NCI-H1105 treated with DMSO at 0.1 percent for 48 hours (cell line): Measurements from ENCODE around the gene FAM83D.
A peak's percentile ranks its signal among the peaks of the same experiment; 100 is the strongest.

Experiments
- DNase-seq: peaks from one replicate; lab custom pipeline; 2025; lab: John Stamatoyannopoulos, UW

The FAM83D gene, protein sequence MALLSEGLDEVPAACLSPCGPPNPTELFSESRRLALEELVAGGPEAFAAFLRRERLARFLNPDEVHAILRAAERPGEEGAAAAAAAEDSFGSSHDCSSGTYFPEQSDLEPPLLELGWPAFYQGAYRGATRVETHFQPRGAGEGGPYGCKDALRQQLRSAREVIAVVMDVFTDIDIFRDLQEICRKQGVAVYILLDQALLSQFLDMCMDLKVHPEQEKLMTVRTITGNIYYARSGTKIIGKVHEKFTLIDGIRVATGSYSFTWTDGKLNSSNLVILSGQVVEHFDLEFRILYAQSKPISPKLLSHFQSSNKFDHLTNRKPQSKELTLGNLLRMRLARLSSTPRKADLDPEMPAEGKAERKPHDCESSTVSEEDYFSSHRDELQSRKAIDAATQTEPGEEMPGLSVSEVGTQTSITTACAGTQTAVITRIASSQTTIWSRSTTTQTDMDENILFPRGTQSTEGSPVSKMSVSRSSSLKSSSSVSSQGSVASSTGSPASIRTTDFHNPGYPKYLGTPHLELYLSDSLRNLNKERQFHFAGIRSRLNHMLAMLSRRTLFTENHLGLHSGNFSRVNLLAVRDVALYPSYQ

DNA sequence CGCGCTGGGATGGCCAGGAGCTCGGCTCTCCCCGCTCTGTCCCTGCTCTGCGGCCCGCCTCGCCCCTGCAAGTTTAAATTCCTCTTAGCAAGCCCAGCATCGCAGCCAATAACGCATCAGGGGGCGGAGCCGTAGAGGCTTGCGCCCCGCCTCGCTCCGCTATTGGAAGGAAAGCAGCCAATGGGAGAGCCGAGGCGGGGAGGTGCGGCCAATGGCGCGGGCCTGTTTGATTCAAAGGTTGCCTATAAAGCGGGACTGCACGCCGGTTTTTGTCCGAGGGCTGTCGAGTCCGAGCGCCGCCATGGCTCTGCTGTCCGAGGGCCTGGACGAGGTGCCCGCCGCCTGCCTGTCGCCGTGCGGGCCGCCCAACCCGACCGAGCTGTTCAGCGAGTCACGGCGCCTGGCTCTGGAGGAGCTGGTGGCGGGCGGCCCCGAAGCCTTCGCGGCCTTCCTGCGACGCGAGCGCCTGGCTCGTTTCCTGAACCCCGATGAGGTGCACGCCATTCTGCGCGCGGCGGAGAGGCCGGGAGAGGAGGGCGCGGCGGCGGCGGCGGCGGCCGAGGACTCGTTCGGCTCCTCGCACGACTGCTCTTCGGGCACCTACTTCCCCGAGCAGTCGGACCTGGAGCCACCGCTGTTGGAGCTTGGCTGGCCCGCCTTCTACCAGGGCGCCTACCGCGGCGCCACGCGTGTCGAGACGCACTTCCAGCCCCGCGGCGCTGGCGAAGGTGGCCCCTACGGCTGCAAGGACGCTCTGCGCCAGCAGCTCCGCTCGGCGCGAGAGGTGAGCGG lies at the start of gene FAM83D:
Gene FAM83D, plus strand, starts transcription at position 276 of the 792 bp plus-strand sequence. Its CDS starts 26 bp downstream, at position 302.
- DNase-seq: peak; percentile 99

DNA sequence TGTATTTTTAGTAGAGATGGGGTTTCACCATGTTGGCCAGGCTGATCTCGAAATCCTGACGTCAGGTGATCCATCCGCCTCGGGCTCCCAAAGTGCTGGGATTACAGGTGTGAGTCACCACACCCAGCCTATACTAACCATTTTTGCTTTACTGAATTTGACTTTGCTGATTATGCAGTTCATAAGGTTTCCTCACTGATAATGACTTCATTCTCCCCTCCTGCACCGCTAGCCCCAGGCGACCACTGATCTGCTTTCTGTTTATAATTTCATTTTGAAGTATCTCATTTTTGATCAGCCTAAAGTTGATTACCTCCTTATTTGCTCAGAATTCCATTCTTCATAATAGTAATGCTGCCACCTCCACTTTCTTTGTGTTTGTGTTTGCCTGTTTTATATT lies 48.7 kb upstream of the FAM83D start:
- DNase-seq: no peak

DNA sequence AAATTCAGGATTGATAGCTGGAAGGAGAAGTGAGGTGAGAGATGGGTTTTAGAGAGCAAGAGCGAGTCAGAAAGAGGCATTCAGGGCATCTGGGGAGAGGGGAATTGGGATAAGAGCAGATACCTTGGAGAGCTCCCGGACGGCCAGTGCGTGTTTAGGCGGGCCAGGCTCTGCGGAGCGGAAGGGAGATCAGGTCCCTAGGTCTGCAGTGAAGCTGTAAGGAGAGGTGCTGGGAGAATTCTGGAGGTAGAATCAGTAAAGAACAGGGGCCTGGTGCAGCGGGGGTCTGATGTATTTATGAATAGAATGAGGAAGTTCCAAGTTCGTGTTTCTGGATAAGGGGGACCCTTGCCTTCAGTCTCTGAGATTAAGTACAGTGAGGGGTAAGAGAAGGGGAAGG lies 47.4 kb upstream of the FAM83D start:
- no peak for DNase-seq

DNA sequence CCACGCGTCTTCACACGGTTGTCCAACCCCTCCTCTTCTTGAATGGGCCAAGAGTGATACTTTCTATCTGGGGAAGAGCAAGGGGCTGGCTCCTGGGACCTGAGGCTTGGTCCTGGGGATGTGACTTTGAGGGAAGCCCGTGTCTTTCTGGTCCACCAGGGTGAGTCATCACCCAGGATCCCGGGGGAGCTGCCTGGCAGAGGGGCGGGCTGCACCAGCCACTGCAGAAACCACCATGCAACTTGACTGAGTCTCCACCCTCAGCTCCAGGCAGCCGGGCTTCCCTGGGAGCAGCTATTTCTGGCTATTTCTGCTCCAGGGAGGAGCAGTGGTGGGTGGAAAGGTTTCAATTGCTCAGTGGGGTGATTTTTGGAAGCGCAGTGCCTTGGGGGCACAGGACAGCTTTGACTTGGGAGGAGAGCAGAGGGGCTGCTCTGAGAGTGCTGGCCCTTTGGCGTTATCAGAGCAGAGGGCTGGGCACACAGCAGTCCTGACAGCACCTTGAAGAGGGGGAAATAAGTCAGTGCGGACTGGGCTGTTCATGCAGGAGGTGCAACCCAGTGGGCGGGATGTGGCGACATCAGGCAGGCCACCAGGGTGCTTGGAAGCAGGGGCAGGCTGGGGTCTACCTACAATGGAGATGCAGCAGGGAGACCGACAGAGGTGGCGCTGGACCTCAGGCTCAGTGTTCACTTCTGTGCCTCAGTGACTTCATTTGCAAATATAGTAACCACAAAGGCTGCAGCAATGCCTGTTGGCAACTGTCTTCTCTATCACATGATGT lies 45.1 kb upstream of the FAM83D start:
- DNase-seq: no peak

DNA sequence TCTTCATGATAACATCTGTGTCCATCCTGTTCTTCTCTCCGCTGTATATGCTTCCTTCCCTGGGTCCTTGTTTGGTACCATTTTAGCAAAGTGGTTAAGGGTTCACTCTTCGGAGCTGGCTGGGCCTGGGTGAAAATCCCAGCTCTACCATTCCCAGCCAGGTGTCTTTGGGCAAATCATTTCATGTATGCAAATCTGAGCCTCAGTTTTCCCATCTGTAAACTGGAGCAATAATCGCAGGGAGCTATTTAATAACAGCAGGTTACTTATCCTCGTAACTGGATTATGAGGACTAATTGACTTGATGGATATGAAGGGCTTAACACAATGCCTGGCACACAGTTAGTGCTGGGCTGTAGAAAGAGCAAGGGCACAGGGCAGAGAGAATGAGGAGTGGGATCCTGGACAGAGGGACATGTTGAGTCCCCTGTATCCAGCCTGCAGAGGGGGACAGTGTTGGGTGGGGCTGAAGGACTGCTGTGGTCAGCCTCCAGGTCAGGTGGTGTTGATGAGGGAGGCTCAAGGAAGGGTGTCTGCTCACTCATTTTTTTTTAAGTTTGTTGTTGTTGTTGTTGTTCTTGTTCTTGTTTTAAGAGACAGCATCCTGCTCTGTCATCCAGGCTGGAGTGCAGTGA lies 44.3 kb upstream of the FAM83D start:
- DNase-seq: no peak

DNA sequence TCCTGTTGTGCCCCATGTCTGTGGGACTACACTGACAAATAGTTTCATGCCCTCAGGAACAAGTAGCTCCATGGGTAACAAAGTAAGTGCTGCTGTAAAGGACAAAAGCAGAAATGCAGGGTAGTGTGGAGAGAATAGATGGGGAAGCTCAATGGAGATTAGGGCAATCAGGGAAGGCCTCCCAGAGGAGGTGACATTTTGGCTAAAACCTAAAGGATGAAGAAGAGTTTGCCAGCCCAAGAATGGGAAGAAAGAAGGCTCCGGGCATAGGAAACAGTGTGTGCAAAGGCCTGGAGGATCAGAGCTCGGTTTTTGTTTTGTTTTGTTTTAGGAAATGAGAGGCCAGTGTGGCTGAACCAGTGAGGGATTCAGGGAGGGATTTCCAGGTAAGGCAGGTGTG lies 43.6 kb upstream of the FAM83D start:
- no peak for DNase-seq

DNA sequence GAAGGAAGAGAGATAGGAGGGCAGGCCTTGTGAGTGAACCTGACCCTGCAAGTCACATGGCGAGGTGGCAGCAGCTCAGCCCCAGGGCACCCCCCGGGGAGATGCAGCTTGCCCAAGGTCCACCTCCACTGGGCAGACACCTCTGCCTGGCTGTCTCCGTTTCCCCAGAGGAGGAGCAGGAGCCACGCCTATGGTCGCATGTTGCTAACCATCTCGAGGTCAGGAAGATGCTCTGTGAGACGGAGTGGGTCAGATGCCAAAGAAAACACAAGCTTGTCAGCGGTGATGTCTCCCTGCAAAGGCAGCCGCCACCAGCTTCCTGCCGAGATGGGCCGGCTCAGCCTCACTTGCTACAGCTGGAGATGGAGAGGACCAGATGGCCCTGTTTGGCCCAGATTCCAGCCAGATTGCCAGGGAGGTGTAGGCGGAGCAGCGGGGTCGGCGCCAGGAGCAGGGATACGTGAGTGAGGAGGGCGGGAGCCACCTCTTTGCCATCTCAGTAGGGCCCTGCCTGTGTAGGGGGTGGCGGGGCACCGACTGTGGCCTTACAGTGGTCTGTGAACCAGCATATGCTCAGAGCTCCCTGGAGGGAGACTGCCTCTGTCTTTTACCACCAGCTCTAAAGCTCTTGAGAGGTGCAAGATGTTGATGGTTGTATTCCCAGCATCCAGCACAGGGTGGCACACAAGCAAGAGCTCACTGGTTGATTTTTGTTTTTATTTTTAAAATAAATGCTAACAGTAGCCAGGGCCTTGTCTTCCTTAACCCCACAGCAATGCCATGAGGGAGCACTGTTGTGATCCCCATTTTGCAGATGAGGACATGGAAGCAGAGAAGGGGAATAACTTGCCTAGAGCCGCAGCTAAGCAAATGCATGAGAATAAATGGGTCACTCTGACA lies 42.9 kb upstream of the FAM83D start:
- DNase-seq: peak; percentile 20

DNA sequence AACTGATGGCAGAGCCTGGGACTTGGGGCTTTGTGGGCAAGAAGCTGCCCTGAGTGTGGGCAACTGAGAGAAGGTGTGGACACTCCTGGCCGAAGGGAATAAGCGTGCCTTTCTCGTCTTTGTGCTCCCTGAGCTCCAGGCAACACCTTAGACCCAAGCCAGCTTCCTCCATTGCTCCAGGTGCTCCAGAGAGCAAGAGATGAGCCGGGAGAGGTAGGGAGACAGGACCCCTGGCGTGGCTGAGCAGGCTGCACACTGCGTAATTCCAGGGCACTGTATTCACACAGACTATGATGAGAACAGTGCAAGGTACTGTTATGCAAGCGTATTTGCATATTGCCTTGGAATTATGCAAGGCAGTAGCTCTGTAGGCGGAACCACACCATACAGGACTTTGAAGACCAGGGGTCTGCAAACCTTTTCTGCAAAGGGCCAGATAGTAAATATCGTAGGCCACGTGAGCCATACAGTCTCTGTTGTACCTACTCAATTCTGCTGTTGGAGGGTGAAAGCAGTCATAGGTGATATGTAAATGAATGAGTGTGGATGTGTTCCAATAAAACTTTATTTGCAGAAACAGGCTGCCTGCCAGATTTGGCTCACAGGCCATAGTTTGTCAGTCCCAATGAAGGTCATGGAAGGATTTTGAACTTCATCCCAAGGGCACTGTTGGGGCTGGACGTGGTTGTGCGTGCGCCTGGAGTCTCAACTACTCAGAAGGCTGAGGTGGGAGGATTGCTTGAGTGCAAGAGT lies 42.1 kb upstream of the FAM83D start:
- DNase-seq: no peak

DNA sequence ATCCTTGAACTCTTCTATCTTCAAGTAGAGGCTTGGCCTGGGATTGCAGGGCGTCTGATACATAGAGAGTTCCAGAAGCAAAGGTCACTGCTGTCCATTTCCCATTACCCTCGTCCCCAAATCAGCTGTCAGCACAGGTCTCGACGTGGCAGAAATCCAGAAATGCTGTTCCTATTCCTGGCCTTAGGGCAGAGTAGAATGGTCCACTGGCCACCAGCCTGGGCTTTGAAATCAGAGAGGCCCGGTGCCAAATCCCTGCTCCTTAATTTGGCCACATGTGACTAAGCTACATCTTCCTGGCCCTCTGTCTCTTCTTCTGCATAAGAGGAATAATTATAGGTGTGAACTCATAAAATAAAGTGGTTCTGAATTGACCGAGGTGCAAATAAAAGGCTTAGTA lies 40.9 kb upstream of the FAM83D start:
- DNase-seq: no peak

DNA sequence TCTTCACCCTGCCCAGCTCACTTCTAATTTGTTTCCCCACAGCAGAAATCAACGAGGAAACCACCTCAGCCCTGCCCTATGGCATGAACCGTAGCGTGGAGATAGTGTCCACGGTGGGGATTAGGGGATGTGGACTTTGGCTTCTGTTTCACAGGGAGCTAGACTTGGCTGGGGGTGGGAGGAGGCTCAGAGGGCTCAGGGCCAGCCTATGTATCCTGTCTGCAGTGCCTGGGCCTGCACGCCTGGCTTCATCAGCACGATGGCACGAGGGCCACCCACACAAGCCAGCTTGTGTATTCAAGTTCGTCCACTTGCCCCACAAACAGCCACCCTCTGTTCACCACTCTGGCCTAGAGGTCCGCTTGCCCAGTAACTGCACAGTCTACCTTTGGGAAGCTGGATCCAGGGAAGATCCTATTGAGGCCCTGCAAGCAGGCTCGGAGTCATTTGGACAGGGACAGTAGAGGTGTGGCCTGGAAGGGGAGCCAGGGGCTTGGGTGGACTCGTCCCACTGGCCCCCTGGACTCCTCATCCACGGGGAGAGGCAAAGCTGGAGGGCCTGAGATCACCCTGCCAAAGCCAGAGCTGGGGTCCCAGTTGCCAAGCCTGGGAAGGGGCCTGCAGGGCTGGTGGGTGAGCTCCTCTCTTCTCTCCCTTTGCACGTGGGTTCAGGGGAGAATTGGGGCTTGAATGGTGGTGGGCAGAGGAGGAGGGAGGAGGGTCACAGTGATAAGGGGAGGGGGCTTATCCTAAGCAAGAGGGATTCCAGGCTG lies 38.0 kb upstream of the FAM83D start:
- DNase-seq: no peak

DNA sequence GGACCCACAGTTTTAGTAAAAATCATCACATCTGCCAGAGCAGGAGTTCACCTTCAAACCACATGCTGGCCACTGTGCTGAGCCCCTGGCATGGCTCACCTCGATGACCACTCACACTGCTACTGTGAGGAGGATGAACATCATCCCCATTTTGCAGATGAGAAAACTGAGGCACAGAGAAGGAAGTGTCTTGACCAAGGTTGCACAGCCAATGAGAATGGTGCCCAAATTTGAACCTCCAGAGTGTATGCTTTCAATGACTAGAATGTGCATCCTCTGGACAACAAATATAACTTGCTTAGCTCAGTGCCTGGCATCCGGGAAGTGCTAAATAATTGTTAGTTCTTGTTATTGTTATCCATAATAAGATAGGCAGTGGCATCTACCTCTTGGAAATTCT lies 37.2 kb upstream of the FAM83D start:
- DNase-seq: no peak

DNA sequence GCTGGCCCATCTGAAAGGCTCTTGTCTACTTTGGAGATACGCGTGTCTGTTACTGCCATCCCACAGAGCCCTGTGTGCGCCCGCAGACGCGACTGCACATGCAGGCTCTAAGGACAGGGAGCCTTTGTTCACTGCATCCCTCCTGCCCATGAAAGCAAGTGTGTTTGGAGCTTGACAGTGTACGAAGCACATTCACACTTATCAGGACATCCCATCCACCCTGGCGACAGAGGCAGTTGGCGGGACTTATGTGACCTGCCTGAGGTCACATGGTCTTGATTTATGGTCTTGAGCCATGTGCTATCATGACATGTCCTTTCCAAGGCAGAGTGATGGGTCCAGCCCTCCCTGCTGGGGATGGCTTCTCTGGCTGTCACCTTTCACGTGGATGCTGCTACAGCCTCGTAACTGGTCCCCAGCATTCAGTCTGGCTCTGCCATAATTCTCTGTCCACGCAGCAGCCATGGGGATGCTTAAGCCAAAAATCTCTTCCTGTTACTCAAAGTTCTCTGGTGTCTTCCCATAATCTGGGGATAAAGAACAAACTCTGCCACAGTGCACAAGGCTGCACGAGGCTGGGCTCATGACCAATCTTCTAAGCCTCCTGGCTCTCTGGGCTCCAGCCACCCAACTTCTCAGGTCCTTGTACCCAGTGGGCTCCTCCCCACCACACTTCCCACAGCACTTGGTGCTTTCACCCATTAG lies 36.3 kb upstream of the FAM83D start:
- no peak for DNase-seq

DNA sequence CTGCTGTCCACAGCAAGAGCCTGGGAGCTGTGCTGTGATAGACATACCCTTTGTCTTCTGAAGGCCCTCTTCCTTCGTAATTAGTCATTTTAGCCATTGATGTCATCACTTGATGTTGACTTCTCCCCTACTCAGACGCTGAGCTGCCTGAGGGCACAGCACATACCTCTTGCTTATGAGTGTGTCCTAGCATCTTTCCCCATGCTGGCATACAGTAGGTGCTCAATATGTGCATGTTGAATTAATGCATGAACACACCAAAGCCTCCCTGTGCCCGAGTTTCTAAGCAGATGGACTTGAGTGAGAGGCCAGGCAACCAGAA lies 35.8 kb upstream of the FAM83D start:
- DNase-seq: no peak

DNA sequence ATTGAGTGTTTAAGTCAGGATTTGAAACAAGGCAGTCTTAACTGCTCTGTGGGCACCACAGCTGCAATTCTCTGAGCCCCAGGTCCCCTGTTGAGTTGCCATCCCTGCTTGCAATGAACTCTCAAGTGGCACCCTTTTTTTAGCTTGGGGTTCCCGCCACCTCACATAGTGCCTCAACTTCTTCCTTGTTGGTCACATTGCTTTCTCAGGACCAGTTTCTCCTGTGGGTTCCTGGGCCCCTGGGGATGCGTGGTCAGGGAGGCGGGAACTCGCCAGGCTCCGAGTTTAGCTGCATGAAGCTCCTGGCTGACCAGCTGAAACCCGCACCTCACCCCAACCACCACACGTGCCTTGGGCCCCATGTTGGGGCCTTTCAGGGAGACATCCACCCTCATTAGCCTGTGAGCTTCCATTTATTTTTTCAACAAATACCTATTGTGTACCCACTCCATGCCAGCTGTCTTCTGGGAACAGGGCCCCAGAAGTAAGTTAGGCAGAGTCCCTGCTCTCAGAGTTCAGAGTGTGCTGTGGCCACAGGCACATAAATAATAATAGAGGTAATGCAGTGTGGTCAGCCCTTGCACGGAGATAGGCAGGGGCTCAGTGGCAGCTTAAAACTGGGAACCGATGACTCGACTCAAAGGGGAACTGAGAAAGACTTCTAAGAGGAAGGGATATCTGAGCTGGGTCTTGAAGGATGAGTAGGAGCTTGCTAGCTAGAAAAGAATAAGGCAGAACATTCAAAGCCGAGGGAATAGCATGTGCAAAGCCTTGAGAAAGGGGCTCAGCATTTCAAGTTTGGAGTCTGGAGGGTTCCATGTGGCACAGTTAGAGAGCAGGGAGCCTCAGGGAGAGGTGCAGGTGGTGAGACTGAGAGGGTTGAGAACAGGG lies 33.9 kb upstream of the FAM83D start:
- no peak for DNase-seq

DNA sequence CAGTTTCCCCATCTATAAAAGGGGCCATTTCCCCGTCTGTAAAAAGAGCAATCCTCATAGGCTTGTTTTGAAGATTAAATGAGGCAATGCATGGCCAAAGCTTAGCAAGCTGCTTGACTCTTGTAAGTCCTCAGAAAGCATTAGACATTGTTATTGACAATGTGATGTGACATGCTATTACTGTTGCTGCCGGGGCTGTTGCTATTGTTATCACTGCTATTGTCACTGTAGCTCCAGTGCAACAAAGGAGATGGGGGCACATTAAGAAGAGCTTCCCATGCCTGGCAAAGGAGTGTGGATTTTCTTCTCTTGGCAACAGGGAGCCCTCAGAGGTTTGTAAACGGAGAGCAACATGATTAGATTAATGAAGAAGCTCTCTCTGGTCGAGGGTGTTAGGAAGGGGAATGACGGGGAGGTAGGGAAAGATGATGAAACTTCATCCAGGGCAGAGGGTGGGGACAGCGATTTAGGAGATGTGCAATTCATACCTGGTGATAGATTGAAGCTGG lies 33.1 kb upstream of the FAM83D start:
- DNase-seq: no peak

DNA sequence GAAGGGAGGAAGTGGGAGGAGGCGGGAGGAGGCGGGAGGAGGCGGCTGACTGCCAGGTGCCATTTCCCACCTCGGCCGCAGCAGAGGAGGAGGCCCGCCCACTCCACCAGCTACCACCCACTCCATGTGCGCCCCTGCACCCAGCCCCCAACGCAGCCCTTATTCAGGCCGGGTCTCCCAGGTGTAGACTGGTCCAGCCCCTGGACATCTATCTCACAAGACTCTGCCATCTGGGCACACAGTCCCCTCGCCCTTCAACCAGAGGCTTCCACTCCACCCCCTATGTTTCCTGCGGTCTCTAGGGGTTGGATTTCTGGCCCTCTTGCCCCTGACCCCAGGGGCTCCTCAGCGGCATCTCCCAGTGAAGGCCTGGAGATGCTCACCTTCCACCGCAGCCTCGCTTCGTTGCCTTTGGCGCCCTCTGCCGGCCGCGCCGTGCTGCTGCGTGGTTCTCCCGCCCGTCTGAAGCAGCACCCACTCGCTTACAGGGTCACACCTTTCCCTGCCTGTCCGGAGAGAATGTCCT lies 32.6 kb upstream of the FAM83D start:
- DNase-seq: peak; percentile 83
